Astrocyte (in vitro differentiated cells and primary cell): Measurements from ENCODE around the gene CARS1. TPM values are rescaled to one million over a fixed set of nuclear protein-coding genes. Genes with fewer than 3 reads are reported as not detected.

Experiments
- DNase-seq: peaks from one replicate; pipeline ENCODE4 v3.0.0-alpha.2; 2010; ENCODE audit warnings: low read depth
- FAIRE-seq: peaks from 2 replicates; lab custom pipeline; 2011; peaks lifted over from hg19 to GRCh38; lab: Jason Lieb, UNC
- H2AFZ ChIP-seq: 2 replicates; pipeline ENCODE4 v1.6.0; 2012; ENCODE audit warnings: low read depth, low read length, inconsistent platforms
- H3K27ac ChIP-seq: 2 replicates; pipeline ENCODE4 v1.5.1; 2011; ENCODE audit warnings: low read depth, low read length, inconsistent platforms
- H3K27me3 ChIP-seq: 2 replicates; pipeline ENCODE4 v1.6.0; 2011; ENCODE audit warnings: low read length, inconsistent platforms; ENCODE audit not compliant: insufficient read depth
- H3K36me3 ChIP-seq: 2 replicates; pipeline ENCODE4 v1.5.1; 2011; ENCODE audit warnings: low read length, inconsistent platforms; ENCODE audit not compliant: insufficient read depth
- H3K4me1 ChIP-seq: 2 replicates; pipeline ENCODE4 v1.5.1; 2011; ENCODE audit warnings: low read length, inconsistent platforms; ENCODE audit not compliant: insufficient read depth
- H3K4me2 ChIP-seq: 2 replicates; pipeline ENCODE4 v1.6.0; 2012; ENCODE audit warnings: low read length, inconsistent platforms
- H3K4me3 ChIP-seq: 2 replicates; pipeline ENCODE4 v1.5.1; 2011; ENCODE audit warnings: low read depth, mild to moderate bottlenecking, low read length, inconsistent platforms; ENCODE audit not compliant: insufficient read depth
- H3K79me2 ChIP-seq: 2 replicates; pipeline ENCODE4 v1.6.0; 2012; ENCODE audit warnings: mild to moderate bottlenecking, low read length, inconsistent platforms; ENCODE audit not compliant: insufficient read depth
- H3K9ac ChIP-seq: 2 replicates; pipeline ENCODE4 v1.6.0; 2012; ENCODE audit warnings: mild to moderate bottlenecking, low read length, inconsistent platforms
- H3K9me3 ChIP-seq: 2 replicates; pipeline ENCODE4 v1.5.1; 2012; ENCODE audit warnings: low read depth, mild to moderate bottlenecking, low read length, inconsistent platforms; ENCODE audit not compliant: insufficient read depth
- H4K20me1 ChIP-seq: 2 replicates; pipeline ENCODE4 v1.6.0; 2012; ENCODE audit warnings: low read length, inconsistent platforms; ENCODE audit not compliant: insufficient read depth
- H3K27ac Mint-ChIP-seq: one replicate; pipeline ENCODE4 v1.8.0; 2021; ENCODE audit warnings: mild to moderate bottlenecking, mixed read lengths; ENCODE audit not compliant: unreplicated experiment
- H3K27me3 Mint-ChIP-seq: one replicate; pipeline ENCODE4 v1.8.0; 2021; ENCODE audit warnings: low read depth, mixed read lengths; ENCODE audit not compliant: unreplicated experiment
- H3K36me3 Mint-ChIP-seq: one replicate; pipeline ENCODE4 v1.8.0; 2021; ENCODE audit warnings: low read depth, mixed read lengths; ENCODE audit not compliant: unreplicated experiment
- H3K4me1 Mint-ChIP-seq: one replicate; pipeline ENCODE4 v1.8.0; 2021; ENCODE audit warnings: low read depth, mixed read lengths; ENCODE audit not compliant: unreplicated experiment
- H3K4me3 Mint-ChIP-seq: one replicate; pipeline ENCODE4 v1.8.0; 2021; ENCODE audit warnings: mild to moderate bottlenecking, moderate library complexity, mixed read lengths; ENCODE audit not compliant: unreplicated experiment
- H3K9me3 Mint-ChIP-seq: one replicate; pipeline ENCODE4 v1.8.0; 2021; ENCODE audit warnings: mild to moderate bottlenecking, mixed read lengths; ENCODE audit not compliant: unreplicated experiment
- CTCF ChIP-seq: IDR thresholded peaks from 2 replicates; pipeline ENCODE4 v1.5.1; 2011; ENCODE audit warnings: low read depth, mild to moderate bottlenecking, inconsistent platforms, low read length, moderate library complexity; ENCODE audit not compliant: insufficient read depth
- EZH2 ChIP-seq: IDR thresholded peaks from 2 replicates; pipeline ENCODE4 v1.6.1; 2012; ENCODE audit warnings: mild to moderate bottlenecking, low read length, inconsistent platforms; ENCODE audit not compliant: insufficient read depth
- total RNA-seq: library from RNA; stranded (reverse); gene quantifications from 2 replicates; pipeline ENCODE4 v1.2.1, GENCODE V29; 2021

Gene CARS1
- total RNA-seq, 1 donor from 2014 or later: 123 TPM

DNA sequence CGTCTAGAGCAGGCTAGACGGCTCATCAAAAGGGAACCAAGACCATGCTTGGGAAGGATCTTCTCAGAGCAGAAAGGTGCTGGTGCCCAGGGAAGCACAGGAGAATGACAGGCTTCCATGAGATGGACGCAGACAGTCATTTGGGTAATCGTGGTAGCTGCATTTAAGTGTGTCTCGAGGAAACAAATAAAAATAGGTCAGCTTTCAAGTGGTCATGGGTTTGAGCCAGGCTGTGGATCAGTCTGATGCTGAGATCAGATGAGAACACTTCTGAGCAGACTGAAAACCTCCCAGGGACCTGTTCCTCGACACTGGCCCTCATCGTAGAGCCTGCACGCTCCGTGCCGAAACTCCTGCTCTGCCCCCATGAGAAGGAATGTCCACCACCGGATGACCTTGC lies 4.7 kb downstream of the CARS1 start:
- no peaks in the 10 kb centered on the region for H3K27me3 Mint-ChIP-seq
- Histone ChIP-seq H3K9me3 (no peaks in the 10 kb centered on the region), H3K36me3 (peaks cover 4% of the 10 kb centered on the region), H3K9ac (no peak overlapping the region), H3K4me1 (peaks cover 21% of the 10 kb centered on the region), H3K4me2 (no peak overlapping the region), H3K4me3 (no peak overlapping the region), H3K27me3 (no peaks in the 10 kb centered on the region), H3K27ac (no peak overlapping the region), H2AFZ (no peak overlapping the region), H3K79me2 (peaks cover 93% of the 10 kb centered on the region), H4K20me1 (peaks cover 72% of the 10 kb centered on the region)
- H3K36me3 Mint-ChIP-seq: peaks cover 14% of the 10 kb centered on the region
- no peak overlapping the region for H3K4me3 Mint-ChIP-seq
- peaks cover 59% of the 10 kb centered on the region for H3K4me1 Mint-ChIP-seq
- no peak overlapping the region for H3K27ac Mint-ChIP-seq
- H3K9me3 Mint-ChIP-seq: no peaks in the 10 kb centered on the region
- FAIRE-seq: no peak
- no peak for TF ChIP-seq CTCF
- no peak for TF ChIP-seq EZH2
- DNase-seq: no peak

- no peak overlapping the region for H3K4me2 ChIP-seq
- no peaks in the 10 kb centered on the region for H3K27me3 ChIP-seq
- Mint-ChIP-seq H3K27me3 (no peaks in the 10 kb centered on the region), H3K9me3 (no peaks in the 10 kb centered on the region), H3K4me1 (peaks cover 62% of the 10 kb centered on the region), H3K36me3 (peaks cover 17% of the 10 kb centered on the region), H3K27ac (no peak overlapping the region), H3K4me3 (no peak overlapping the region)
- FAIRE-seq (no peak), DNase-seq (no peak)
- H3K27ac ChIP-seq: no peak overlapping the region
- H3K79me2 ChIP-seq: peaks cover 96% of the 10 kb centered on the region
- H3K4me3 ChIP-seq: no peak overlapping the region
- TF ChIP-seq CTCF (no peak), EZH2 (no peak)
- peaks cover 20% of the 10 kb centered on the region for H3K4me1 ChIP-seq
- peaks cover 4% of the 10 kb centered on the region for H3K36me3 ChIP-seq
- no peak overlapping the region for H2AFZ ChIP-seq
- no peaks in the 10 kb centered on the region for H3K9me3 ChIP-seq
- peaks cover 76% of the 10 kb centered on the region for H4K20me1 ChIP-seq
- H3K9ac ChIP-seq: no peak overlapping the region
Observed at GRCh38 chr11:3052109-3052479, 5.1 kb downstream of the CARS1 start.

GRCh38 chr11:3051196-3052108 lies 5.8 kb downstream of the CARS1 start:
- Mint-ChIP-seq H3K4me3 (peak overlapping the region; percentile 34), H3K27ac (peak overlapping the region; percentile 99)

More at GRCh38 chr11:3051196-3052108, 5.8 kb downstream of the CARS1 start:
- DNase-seq (no peak), FAIRE-seq (no peak)
- Histone ChIP-seq H3K27me3 (no peaks in the 10 kb centered on the region), H3K36me3 (peaks cover 4% of the 10 kb centered on the region), H4K20me1 (peaks cover 80% of the 10 kb centered on the region), H3K79me2 (peaks cover 94% of the 10 kb centered on the region), H2AFZ (no peak overlapping the region), H3K27ac (no peak overlapping the region), H3K4me1 (peaks cover 23% of the 10 kb centered on the region), H3K9me3 (no peaks in the 10 kb centered on the region), H3K4me3 (no peak overlapping the region), H3K4me2 (no peak overlapping the region), H3K9ac (no peak overlapping the region)
- Mint-ChIP-seq H3K36me3 (peaks cover 17% of the 10 kb centered on the region), H3K27me3 (no peaks in the 10 kb centered on the region), H3K4me1 (peaks cover 67% of the 10 kb centered on the region), H3K9me3 (no peaks in the 10 kb centered on the region)
- no peak for TF ChIP-seq EZH2
- TF ChIP-seq CTCF: peak; percentile 24
